ENCODE data around the gene VAC14. TPM values are rescaled to one million over a fixed set of nuclear protein-coding genes. Genes with fewer than 3 reads are reported as not detected.
"Not testable (repeated sequence)": the region's sequence is repeated elsewhere in the genome, so short reads cannot be mapped to it uniquely, and the experiment has no call there.

Gene VAC14
- total RNA-seq, result 19.0 TPM
- long read RNA-seq, transcript VAC14-201 (19 exons, 3,099 nt), result major isoform, 24 of 53 reads
- long read RNA-seq, partial matches to known transcripts, result 15 of 53 reads
- long read RNA-seq, other reads (novel, unspliced or antisense), result 11 of 53 reads

DNA sequence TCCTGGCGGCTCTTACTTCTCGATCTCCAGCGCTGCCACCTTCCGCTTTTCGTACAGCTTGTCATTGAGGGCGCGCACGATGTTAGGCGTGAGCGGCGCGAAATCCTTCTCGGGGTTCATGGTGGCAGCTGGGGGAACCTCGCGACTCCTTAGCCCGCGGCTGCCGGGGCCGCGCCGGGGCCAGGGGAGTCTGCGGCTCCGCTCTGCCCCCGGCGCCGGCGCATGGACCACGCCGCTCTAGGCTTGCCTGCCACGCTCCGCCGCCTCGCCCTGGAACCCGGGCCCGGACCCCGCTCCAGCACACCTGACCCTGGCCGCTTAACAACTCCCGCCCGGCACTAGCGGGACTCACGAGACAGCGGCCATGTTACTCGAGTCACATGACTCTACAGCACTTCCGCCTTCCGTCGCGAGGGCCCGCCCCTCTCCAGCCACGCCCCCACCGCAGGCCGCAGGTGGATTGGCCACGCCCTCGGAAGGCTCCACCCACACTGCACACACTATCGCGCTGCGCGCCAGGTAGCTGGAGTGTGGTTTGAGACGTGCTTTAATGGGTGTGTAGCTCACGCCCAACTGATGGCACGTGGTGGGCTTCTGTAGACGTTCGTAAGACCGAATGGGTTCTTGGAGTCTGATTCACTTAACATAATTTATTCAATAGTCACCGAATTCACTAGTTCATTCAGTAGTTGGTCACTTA, at the start of gene VAC14:
Gene VAC14, minus strand, starts transcription at position 378 of the 700 bp plus-strand sequence. Its CDS starts 258 bp downstream, at position 120.
- intact Hi-C loops (cut with DNase I), result no loop called here
- DNase-seq (ENCODE audit: low spot score), result peak; percentile 95

DNA sequence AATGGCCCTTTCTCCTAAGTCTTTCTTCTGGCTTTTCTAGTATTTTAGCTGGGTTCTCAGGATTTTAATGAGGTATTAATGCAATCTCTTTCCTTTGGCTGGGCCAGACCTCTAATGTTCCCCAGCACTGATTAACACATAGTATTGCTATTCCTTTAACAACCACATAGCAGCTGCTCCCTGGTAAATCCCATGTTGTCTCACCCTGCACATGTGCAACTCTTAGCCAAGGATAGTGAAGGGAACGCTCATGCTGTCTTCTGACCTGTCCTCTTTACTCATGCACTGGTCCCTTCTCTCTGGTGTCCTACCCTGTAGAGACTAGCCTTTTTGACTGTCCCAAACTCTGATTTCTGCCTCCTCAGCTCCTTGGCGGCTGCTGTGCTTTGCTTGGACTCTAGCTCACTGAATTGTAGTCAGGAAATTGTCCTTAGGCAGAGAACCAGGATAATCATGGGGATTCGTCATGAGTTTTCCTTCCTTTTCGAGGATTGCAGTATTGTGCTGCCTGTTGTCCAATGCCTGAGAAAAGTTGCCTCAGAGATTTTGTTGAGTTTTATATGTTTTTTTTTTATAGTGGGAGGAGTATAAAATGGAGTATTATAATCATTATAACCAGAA, 22.6 kb upstream of the VAC14 start:
- intact Hi-C loops (cut with DNase I); DNase-seq (ENCODE audit: low spot score): not testable (repeated sequence)

DNA sequence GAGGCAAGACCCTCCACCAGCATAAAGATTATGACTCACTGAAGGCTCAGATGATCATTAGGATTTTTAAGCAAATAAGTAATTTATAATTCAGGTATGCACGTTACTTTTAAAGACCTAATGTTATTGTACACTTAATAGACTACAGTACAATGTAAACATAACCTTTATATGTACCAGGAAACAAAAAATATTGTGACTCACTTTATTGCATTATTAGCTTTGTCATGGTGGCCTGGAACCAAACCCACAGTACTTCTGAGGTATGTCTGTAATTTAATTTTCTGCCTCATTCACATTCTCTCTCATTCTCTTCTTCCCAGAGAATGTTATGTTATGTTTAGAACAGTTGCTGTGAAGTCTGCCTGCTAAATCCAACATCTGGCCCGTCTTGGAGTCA, 21.8 kb upstream of the VAC14 start:
- intact Hi-C loops (cut with DNase I); DNase-seq (ENCODE audit: low spot score): not testable (repeated sequence)

DNA sequence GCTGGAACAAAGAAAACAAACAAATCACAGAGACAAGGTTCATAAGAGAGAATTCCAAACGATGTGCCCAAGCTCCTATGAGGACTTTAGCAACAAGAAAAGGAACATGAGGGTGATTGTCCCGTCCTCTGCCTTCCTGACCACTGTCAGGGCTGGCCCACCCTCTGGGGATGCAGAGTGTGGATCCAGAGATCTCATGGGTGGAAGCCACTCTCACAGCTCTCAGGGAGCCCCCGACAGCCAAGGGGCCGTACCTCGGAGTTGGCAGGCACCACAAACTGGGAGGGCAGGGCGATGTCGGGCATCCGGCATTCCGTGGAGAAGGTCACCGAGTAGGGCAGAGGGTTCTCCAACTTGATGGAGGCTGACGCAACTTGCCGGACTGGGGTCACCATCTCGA, 17.1 kb upstream of the VAC14 start:
- DNase-seq (ENCODE audit: low spot score); intact Hi-C loops (cut with DNase I): not testable (repeated sequence)

DNA sequence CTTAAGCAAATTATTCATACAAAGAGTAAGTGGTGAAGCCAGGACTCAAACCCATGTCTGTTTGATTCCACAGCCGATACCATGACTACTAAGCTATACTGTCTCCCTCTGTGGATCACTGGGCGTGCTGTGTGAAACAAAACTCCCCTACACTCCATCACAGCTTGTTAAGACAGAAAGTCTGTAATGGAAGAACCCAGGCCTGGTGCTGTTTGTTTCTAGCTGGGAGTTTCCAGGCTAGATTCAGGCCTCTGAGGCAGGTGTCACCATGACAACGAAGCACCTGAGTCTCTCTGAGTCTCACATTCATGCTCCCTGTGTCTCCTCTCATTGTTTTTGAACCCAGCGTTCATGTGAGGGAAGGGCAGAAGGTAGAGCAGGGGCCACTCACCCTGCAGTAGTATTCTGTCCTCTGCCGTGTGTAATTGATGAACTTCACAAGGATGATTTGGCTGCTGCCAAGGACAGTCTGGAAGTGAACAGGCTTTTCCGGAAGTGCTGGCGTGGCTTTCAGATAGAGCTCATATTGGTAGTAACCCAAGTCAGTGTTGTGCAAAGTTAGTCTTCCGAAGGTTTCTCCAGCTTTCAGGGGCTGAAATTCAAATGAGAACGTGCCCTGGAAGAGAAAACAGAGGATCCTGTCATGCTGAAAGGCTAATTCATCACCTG, 8.6 kb upstream of the VAC14 start:
- intact Hi-C loops (cut with DNase I), result no loop called here

DNA sequence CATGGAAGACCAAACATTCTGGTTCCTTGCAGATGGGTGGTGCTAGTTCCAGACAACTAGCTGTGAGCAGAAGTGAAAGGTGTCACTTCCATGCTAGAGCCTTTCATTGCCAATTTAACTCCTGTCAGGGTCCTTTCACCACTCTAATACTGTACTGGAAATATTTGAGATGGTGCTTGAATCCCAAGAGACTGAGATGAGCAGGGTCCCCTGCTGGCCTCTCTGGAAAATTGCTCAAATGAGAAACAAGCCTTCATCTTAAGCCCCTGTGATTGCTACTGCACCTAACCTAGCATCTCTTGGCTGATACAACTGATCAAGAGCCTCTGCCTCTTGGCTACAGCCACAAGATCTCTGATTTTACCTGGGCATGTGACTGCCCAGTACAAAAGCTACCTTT, 7.4 kb upstream of the VAC14 start:
- intact Hi-C loops (cut with DNase I), result no loop called here
- no peak for DNase-seq (ENCODE audit: low spot score)

More for the DNA sequence above, 8.6 kb upstream of the VAC14 start:
- no peak for DNase-seq (ENCODE audit: low spot score)

DNA sequence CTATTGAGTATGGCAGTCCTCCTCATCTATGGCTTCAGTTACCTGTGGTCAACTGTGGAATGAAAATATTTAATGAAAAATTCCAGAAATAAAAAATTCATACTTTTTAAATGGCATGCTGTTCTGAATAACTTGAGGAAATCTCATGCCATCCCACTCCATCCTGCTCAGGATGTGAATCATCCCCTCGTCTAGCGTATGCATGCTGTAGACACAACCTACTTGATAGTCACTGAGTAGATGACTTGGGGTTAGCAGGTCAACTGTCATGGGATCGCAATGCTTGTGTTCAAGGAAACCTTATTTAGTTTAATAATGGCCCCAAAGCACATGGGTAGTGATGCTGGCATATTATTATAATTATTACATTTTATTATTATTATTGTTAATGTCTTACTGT, 4.8 kb upstream of the VAC14 start:
- no peak for DNase-seq (ENCODE audit: low spot score)
- intact Hi-C loops (cut with DNase I), result no loop called here

DNA sequence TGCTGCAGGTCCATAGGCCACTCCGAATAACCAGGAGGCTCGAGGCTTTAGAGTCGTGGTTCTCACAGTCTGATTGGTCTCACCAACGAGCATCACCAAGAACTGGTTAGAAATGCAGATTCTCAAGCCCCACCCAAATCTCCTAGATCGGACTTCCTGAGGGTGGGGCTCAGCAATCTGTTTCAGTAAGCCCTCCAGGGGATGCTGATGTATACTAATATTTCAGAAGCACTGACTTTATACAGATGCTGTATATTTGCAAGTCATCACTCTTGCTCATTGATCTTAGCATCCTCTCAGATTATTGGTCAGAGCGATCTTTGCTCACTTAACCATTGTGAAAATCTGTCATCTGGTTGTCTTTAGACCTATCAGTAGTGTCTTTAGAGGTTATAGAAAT, 4.4 kb upstream of the VAC14 start:
- intact Hi-C loops (cut with DNase I), result no loop called here
- no peak for DNase-seq (ENCODE audit: low spot score)

DNA sequence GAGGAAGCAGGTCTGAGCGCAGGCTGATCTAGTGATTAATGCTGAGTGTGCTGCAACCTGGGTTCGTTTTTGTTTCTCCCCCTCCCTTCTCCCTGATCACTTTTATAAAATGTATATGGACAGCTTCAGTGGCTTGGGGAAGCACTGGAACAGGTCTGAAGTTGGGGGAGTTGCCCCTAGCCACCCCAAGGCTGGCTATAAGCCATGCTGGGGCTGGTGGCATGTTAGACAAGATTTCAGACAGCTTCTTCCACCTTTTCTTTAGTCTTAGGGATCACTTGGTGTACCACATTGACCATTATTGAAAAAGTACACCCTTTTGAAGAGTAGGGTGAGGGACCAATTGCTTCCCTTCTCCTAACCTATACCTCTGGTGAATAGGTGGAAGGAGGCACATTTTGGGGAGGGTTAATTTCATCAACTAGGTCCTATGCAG, 3.8 kb upstream of the VAC14 start:
- no peak for DNase-seq (ENCODE audit: low spot score)
- intact Hi-C loops (cut with DNase I), result no loop called here

DNA sequence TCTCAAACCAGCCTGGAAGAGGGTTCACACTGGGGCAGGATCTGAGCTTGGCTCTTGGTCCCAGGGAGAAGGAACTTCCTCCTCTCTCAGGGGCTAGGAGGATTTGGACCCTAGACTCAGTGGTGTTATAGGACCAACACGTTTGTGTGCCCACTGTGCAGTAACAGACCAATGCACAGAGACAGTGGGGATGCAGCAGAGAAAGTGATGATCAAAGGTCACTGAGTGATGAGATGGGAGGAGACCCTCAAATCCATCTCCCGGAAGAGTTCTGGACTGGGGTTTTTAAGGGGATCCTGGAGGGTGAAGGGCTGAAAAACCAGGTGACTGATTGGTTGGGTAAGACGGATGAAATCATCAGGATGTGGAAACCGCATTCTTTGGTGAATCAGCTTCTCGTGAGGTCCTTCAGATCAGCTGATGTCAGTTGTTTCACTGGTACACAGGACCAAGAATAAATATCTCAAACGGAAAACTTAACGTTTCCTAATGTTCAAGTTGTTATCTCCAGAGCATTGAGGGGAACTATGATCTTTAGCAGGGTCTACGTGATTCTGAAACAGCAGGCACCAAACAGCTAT, 3.3 kb upstream of the VAC14 start:
- no peak for DNase-seq (ENCODE audit: low spot score)
- intact Hi-C loops (cut with DNase I), result no loop called here

DNA sequence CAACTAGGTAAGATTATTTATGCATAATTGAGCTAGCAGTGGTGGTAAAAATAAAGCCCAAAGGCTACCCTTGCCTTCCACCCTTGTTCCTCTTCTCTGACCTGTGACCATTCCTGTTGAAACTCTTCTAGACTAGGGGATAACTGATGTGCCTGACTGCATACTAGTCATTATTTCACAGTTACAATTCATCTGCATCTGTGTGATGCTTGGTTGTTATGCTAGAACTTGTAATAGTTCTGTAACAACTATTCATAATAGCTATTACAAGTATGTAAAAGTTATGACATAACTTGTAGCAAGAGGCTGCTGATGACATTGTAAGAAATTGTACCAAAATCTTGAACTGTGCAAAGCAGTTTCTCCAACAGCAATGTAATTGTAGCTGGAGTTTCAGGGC, 2.4 kb upstream of the VAC14 start:
- DNase-seq (ENCODE audit: low spot score), result no peak

DNA sequence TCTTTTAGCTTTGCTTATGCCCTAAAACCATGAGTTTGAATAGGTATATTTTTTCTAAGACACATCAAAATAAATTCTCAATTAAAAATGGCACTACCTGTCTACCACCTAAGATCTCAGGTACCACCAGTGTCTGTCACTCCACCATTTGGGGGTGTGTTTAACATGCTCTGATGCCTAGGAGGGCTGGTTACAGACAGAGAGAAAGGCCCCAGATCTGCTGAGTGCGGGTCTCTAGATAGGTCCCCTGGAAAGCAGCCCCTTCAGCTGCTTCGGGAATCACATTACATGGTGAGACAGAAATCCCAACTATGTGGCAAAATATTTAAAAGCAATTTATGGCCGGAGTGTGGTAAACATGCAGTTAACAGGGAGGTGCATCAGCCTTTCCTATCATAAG, 653 bp upstream of the VAC14 start:
- DNase-seq (ENCODE audit: low spot score), result no peak
- intact Hi-C loops (cut with DNase I), result no loop called here

More for the DNA sequence above, 2.4 kb upstream of the VAC14 start:
- intact Hi-C loops (cut with DNase I), result no loop called here

DNA sequence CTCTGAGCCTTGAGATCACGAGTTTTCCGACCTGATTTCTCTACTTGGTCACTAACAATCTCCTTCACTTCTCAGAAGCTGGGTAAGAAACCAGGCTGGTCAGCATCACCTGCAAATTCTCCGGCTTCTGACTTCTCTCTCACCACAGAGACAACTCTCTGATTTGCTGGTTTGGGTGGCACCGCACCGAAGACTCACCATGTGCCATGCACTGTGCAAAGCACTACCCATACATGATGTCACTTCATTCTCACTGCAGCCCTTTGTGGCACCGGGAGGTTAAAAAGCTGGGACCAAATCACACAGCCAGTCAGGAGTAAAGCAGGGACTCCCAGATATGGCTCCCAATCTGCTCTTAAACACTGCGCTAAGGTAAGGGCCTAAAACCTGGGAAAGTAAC, 647 bp downstream of the VAC14 start:
- DNase-seq (ENCODE audit: low spot score), result no peak
- intact Hi-C loops (cut with DNase I), result no loop called here

DNA sequence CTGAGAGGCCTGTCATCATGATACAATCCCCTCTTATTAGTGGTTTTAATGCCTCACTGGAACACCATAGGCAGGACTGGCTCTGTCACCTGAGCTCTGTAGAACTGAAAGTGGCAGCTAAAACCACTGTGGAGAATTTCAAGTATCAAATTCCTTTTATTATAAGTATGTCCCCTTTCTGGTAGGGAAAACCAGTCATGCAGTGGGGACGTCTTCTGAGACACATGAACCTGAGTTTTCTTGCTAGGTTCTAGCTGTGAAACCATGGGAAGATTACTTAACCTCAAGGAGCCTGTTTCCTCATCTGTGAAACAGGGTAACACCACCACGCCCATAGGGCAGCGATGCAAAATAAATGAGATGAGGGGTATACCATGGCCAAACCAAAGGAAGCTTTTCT, 4.7 kb downstream of the VAC14 start:
- DNase-seq (ENCODE audit: low spot score), result no peak
- intact Hi-C loops (cut with DNase I), result no loop called here

DNA sequence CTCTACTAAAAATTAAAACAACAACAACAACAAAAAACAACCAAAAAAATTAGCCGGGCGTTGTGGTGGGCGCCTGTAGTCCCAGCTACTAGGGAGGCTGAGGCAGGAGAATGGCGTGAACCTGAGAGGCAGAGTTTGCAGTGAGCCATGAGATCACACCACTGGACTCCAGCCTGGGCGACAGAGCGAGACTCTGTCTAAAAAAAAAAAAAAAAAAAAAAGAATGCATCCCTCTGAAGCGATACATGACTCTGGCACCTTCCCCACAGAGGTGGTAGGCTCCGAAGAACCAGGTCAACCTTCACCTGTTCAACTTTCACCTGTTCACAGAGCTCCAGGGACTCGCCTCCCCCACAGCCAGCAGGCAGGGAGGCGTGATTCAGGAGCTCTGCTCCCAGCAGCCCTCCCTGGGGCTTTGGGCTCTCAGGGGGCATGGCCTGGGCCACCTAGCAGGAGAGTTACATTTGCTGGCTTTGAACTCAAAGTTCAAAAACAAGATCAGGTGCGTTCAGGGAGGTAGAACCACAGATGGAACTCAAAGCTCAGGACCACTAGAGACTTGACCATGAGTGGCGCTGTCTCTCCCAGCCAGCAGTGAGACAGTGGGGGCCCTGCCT, 5.6 kb downstream of the VAC14 start:
- DNase-seq (ENCODE audit: low spot score), result no peak
- intact Hi-C loops (cut with DNase I), result no loop called here

DNA sequence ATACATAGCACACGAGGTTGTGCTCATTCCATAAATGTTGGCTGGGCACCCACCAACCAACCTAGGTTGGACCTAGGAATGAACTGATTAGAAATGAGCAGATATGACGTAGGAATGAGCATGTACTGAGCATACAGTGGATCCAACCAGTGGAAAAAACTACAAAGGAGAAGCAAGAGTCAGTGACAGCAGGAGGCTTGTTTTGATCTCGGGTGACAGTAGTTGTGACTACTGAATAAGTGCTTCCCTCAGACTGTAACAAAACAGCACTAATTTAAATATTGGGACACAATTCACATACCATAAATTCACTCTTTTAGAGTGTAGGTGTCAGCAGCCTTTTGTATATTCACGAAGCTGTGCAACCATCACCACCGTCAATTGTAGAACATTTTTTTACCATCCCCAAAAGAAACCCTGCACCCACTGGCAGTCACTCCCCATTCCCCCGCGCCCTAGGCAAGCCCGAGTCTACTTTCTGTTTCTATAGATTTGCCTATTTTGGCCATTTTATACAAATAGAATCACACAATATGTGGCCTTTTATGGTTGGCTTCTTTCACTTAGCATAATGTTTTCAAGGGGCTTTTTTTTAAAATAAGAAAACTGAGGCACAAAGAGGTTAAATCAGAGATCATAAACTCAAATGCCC, 7.0 kb downstream of the VAC14 start:
- intact Hi-C loops (cut with DNase I), result no loop called here

DNA sequence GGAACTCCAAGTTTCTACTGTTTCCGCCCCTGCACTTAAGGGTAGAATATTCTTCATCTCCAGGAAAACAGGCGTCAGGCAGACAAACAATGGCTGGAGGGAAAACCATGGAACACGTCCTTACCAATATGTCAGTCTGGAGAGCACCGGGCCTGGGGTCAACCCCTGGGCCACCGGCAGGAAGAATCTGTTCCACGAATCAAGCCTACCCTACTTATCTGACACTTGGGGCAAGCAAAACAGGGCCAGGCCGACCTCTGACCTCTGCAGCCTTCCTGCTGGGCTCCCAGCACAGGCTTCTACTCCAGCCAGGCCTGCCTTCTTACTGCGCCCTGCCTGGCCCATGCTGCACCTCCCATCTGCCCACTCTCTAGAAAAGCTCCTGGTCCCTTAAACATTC, 10.1 kb downstream of the VAC14 start:
- intact Hi-C loops (cut with DNase I), result no loop called here
- DNase-seq (ENCODE audit: low spot score), result no peak

More for the DNA sequence above, 7.0 kb downstream of the VAC14 start:
- DNase-seq (ENCODE audit: low spot score), result no peak

DNA sequence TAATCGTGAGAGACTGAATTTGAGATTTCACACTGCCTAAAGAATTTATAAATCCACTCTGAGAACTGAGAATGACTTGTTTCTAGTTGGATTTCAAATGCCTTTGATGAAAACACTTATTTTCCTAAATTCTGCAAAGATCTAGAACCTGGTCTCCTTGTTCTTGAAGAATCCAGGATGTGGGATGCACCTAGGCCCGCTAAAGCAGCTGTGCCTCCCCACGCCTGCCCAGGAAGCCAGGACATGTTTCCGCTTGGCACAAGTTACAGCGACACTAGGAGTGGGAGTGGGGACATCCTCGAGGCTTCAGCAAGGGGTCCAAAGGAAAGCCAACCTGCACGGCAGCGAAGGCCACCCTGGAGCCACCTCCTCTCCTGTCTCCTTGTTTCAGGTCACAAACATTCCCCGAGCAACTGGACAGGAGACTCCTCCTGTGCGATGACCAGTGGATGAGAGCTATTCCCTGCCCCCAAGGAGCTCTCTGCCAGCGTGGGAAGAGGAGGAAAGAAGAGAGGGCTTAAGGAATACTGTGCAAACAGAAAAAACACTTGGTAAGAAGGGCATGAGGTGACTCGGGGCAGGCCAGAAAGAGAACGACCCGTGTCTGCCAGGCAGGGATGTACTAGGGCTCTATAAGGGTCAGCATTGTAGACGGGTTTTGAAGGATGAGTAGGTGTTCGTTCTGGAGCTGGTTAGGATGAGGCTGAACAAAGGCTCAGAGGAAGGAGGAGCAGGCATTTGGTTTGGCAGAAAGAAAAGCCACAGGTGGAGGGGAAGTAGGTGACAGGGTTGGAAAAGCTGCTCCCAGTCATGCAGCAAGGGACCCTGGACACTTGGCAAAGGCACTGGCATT, 11.1 kb downstream of the VAC14 start:
- intact Hi-C loops (cut with DNase I), result no loop called here
- DNase-seq (ENCODE audit: low spot score), result no peak

All from cardiac septum (tissue), 1 donor.